ENCODE measurements around the gene CCDC15. TPM values are rescaled to one million over a fixed set of nuclear protein-coding genes. Genes with fewer than 3 reads are reported as not detected.

CCDC15 gene
- total RNA-seq, 1 experiment from 2014 or later: 8.6 TPM

GRCh38 chr11:125001849-125002248 lies 47.8 kb downstream of the CCDC15 start:
- no peaks in the 10 kb centered on the region for H3K9me3 ChIP-seq (ENCODE audit: low read length)
- peaks cover 27% of the 10 kb centered on the region for H3K36me3 ChIP-seq (ENCODE audit: low read depth, low read length)
- intact Hi-C loops (cut with micrococcal nuclease): no loop called here
- BruUV-seq (replicated peaks): no TSS peak
- CTCF ChIA-PET: no interaction called here
- no peak for DNase-seq
- H3K9me2 ChIP-seq (replicated peaks; ENCODE audit: low read length): no peaks in the 10 kb centered on the region
- H3K27ac ChIP-seq (ENCODE audit: low read length): no peak overlapping the region
- no peaks in the 10 kb centered on the region for H3F3A ChIP-seq (ENCODE audit: low read length, unreplicated experiment)
- no peaks in the 10 kb centered on the region for H3K79me2 ChIP-seq (ENCODE audit: low read length)
- no peak for ATAC-seq
- no peak overlapping the region for H2AFZ ChIP-seq (ENCODE audit: low read length)
- POLR2A ChIA-PET (ENCODE audit: unreplicated experiment): interaction anchor here (0.6 kb wide), 1 partner anchor 14 kb away, joined by 5 read pairs; no protein-coding TSS in a partner anchor
- no peaks in the 10 kb centered on the region for H3K27me3 ChIP-seq (ENCODE audit: low read length)
- no peak overlapping the region for H3K4me2 ChIP-seq (ENCODE audit: low read length)
- no peaks in the 10 kb centered on the region for H3K4me1 ChIP-seq (ENCODE audit: insufficient read depth, low read length)
- H3K4me3 ChIP-seq (ENCODE audit: low read length): no peak overlapping the region
- no peaks in the 10 kb centered on the region for H4K20me1 ChIP-seq (ENCODE audit: low read length)
- no peak overlapping the region for H3K9ac ChIP-seq (ENCODE audit: low read length)
- no peak for TF ChIP-seq EZH2 (IDR thresholded peaks at IDR 0.05; ENCODE audit: low read length, unreplicated experiment)
- TF ChIP-seq, protein P1, sequence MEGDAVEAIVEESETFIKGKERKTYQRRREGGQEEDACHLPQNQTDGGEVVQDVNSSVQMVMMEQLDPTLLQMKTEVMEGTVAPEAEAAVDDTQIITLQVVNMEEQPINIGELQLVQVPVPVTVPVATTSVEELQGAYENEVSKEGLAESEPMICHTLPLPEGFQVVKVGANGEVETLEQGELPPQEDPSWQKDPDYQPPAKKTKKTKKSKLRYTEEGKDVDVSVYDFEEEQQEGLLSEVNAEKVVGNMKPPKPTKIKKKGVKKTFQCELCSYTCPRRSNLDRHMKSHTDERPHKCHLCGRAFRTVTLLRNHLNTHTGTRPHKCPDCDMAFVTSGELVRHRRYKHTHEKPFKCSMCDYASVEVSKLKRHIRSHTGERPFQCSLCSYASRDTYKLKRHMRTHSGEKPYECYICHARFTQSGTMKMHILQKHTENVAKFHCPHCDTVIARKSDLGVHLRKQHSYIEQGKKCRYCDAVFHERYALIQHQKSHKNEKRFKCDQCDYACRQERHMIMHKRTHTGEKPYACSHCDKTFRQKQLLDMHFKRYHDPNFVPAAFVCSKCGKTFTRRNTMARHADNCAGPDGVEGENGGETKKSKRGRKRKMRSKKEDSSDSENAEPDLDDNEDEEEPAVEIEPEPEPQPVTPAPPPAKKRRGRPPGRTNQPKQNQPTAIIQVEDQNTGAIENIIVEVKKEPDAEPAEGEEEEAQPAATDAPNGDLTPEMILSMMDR (conservative IDR thresholded peaks at IDR 0.05; ENCODE audit: low read depth, low read length): no peak
- TF ChIP-seq EZH2phosphoT487 (IDR thresholded peaks at IDR 0.05; ENCODE audit: borderline replicate concordance, low read length): no peak

GRCh38 chr11:125005491-125005890 lies 51.5 kb downstream of the CCDC15 start:
- Histone ChIP-seq H3K27ac (ENCODE audit: low read length) (no peak overlapping the region), H2AFZ (ENCODE audit: low read length) (no peak overlapping the region), H3K9me2 (replicated peaks; ENCODE audit: low read length) (no peaks in the 10 kb centered on the region), H3K79me2 (ENCODE audit: low read length) (no peaks in the 10 kb centered on the region), H3K4me2 (ENCODE audit: low read length) (no peak overlapping the region), H3K36me3 (ENCODE audit: low read depth, low read length) (peaks cover 33% of the 10 kb centered on the region), H3F3A (ENCODE audit: low read length, unreplicated experiment) (no peaks in the 10 kb centered on the region), H3K27me3 (ENCODE audit: low read length) (no peaks in the 10 kb centered on the region), H3K4me1 (ENCODE audit: insufficient read depth, low read length) (no peaks in the 10 kb centered on the region), H3K9ac (ENCODE audit: low read length) (no peak overlapping the region), H4K20me1 (ENCODE audit: low read length) (no peaks in the 10 kb centered on the region), H3K4me3 (ENCODE audit: low read length) (no peak overlapping the region), H3K9me3 (ENCODE audit: low read length) (no peaks in the 10 kb centered on the region)
- intact Hi-C loops (cut with micrococcal nuclease): no loop called here
- ATAC-seq (no peak), DNase-seq (no peak)
- POLR2A ChIA-PET (ENCODE audit: unreplicated experiment): no interaction called here
- CTCF ChIA-PET: no interaction called here
- BruUV-seq (replicated peaks): no TSS peak
- TF ChIP-seq EZH2 (IDR thresholded peaks at IDR 0.05; ENCODE audit: low read length, unreplicated experiment) (no peak), EZH2phosphoT487 (IDR thresholded peaks at IDR 0.05; ENCODE audit: borderline replicate concordance, low read length) (no peak)
- TF ChIP-seq, protein P1 (conservative IDR thresholded peaks at IDR 0.05; ENCODE audit: low read depth, low read length): no peak

GRCh38 chr11:125016413-125016812 lies 62.4 kb downstream of the CCDC15 start:
- no peaks in the 10 kb centered on the region for H3K27me3 ChIP-seq (ENCODE audit: low read length)
- no peak overlapping the region for H3K4me2 ChIP-seq (ENCODE audit: low read length)
- DNase-seq: no peak
- no peaks in the 10 kb centered on the region for H3K9me2 ChIP-seq (replicated peaks; ENCODE audit: low read length)
- TF ChIP-seq, protein P1 (conservative IDR thresholded peaks at IDR 0.05; ENCODE audit: low read depth, low read length): no peak
- TF ChIP-seq EZH2phosphoT487 (IDR thresholded peaks at IDR 0.05; ENCODE audit: borderline replicate concordance, low read length) (no peak), EZH2 (IDR thresholded peaks at IDR 0.05; ENCODE audit: low read length, unreplicated experiment) (no peak)
- no peaks in the 10 kb centered on the region for H3K79me2 ChIP-seq (ENCODE audit: low read length)
- no peak for ATAC-seq
- H3K36me3 ChIP-seq (ENCODE audit: low read depth, low read length): no peaks in the 10 kb centered on the region
- ChIA-PET POLR2A (ENCODE audit: unreplicated experiment) (interaction anchor here (0.5 kb wide), 1 partner anchor 46 kb away, joined by 18 read pairs; the partner anchor contains the start of gene SLC37A2), CTCF (interaction anchor here (0.5 kb wide), 1 partner anchor 552 kb away, joined by 6 read pairs; no protein-coding TSS in a partner anchor)
- H3K4me1 ChIP-seq (ENCODE audit: insufficient read depth, low read length): peaks cover 11% of the 10 kb centered on the region
- H3K4me3 ChIP-seq (ENCODE audit: low read length): no peak overlapping the region
- no peaks in the 10 kb centered on the region for H3F3A ChIP-seq (ENCODE audit: low read length, unreplicated experiment)
- no peak overlapping the region for H3K9ac ChIP-seq (ENCODE audit: low read length)
- intact Hi-C loops (cut with micrococcal nuclease): no loop called here
- no peaks in the 10 kb centered on the region for H4K20me1 ChIP-seq (ENCODE audit: low read length)
- BruUV-seq (replicated peaks): no TSS peak
- H2AFZ ChIP-seq (ENCODE audit: low read length): no peak overlapping the region
- no peaks in the 10 kb centered on the region for H3K9me3 ChIP-seq (ENCODE audit: low read length)
- no peak overlapping the region for H3K27ac ChIP-seq (ENCODE audit: low read length)

All from PC-3 (cell line).